Smooth muscle cell (in vitro differentiated cells): Measurements from ENCODE around the gene OTUD7B. TPM values are rescaled to one million over a fixed set of nuclear protein-coding genes. Genes with fewer than 3 reads are reported as not detected.

ENCODE experiments used
- DNase-seq: peaks from one replicate; lab custom pipeline; 2025; ENCODE audit not compliant: unreplicated experiment; lab: John Stamatoyannopoulos, UW
- H2AFZ ChIP-seq: fragments of 200-600 bp; sonication (generic); 2 replicates; pipeline ENCODE4 v1.6.0; 2016; ENCODE audit warnings: antibody characterized with exemption, low read depth, mild to moderate bottlenecking
- H3F3A ChIP-seq: fragments of 200-600 bp; sonication (generic); 2 replicates; pipeline ENCODE4 v1.6.0; 2017; ENCODE audit warnings: antibody characterized with exemption, low read depth
- H3K27ac ChIP-seq: fragments of 200-600 bp; sonication (generic); 2 replicates; pipeline ENCODE4 v1.5.1; 2016; ENCODE audit warnings: low read depth, mild to moderate bottlenecking
- H3K27me3 ChIP-seq: fragments of 200-600 bp; sonication (generic); 2 replicates; pipeline ENCODE4 v1.6.1; 2016; ENCODE audit warnings: low read depth, mild to moderate bottlenecking
- H3K36me3 ChIP-seq: fragments of 200-600 bp; sonication (generic); 2 replicates; pipeline ENCODE4 v1.5.1; 2016; ENCODE audit warnings: low read depth
- H3K4me1 ChIP-seq: fragments of 200-600 bp; sonication (generic); 2 replicates; pipeline ENCODE4 v1.5.1; 2016; ENCODE audit warnings: low read depth
- H3K4me2 ChIP-seq: fragments of 200-600 bp; sonication (generic); 2 replicates; pipeline ENCODE4 v1.6.0; 2016; ENCODE audit warnings: mild to moderate bottlenecking
- H3K4me3 ChIP-seq: fragments of 200-600 bp; sonication (generic); 2 replicates; pipeline ENCODE4 v1.5.1; 2016; ENCODE audit warnings: mild to moderate bottlenecking
- H3K79me2 ChIP-seq: fragments of 200-600 bp; sonication (generic); 2 replicates; pipeline ENCODE4 v1.6.0; 2016; ENCODE audit warnings: low read depth, mild to moderate bottlenecking
- H3K9ac ChIP-seq: fragments of 200-600 bp; sonication (generic); 2 replicates; pipeline ENCODE4 v1.6.0; 2016; ENCODE audit warnings: low read depth
- H3K9me3 ChIP-seq: fragments of 200-600 bp; sonication (generic); replicated peaks from 2 replicates; pipeline ENCODE4 v1.5.1; 2016; ENCODE audit warnings: low read depth
- H4K20me1 ChIP-seq: fragments of 200-600 bp; sonication (generic); 2 replicates; pipeline ENCODE4 v1.6.0; 2016; ENCODE audit warnings: low read depth
- CTCF ChIP-seq: fragments of 200-600 bp; sonication (generic); IDR thresholded peaks from 2 replicates; pipeline ENCODE4 v1.5.1; 2017; ENCODE audit warnings: borderline replicate concordance, mild to moderate bottlenecking, antibody characterized with exemption; ENCODE audit not compliant: insufficient read depth, poor library complexity, severe bottlenecking
- WGBS: methylation state at CpG from one replicate; pipeline ENCODE4 v1.1.7; 2016; ENCODE audit warnings: low lambda C conversion rate; 5-methylcytosine and 5-hydroxymethylcytosine counted together
- polyA plus RNA-seq: library from polyadenylated mRNA; unstranded; fragments of >200 nt; fragmentation: Nextera tagmentation; extraction: Ambion mirVana; gene quantifications from 2 replicates; pipeline ENCODE4 v1.2.1, GENCODE V29; 2016
- total RNA-seq: library from RNA; depleted of rRNA; stranded (reverse); fragments of >200 nt; gene quantifications from 2 replicates; pipeline ENCODE4 v1.2.3, GENCODE V29; 2014

Gene OTUD7B
- total and polyA plus RNA-seq, 2 experiments from 2014 or later = 1.9 to 16.1 TPM

- TF ChIP-seq CTCF = no peak
- no peak overlapping the region for H3K27ac ChIP-seq
- DNase-seq = no peak
- no peaks in the 10 kb centered on the region for H3K27me3 ChIP-seq
- H3K79me2 ChIP-seq = peaks cover 26% of the 10 kb centered on the region
- H4K20me1 ChIP-seq = peaks cover 14% of the 10 kb centered on the region
- no peak overlapping the region for H3K4me3 ChIP-seq
- peaks cover 9% of the 10 kb centered on the region for H3K36me3 ChIP-seq
- H3F3A ChIP-seq = peaks cover 8% of the 10 kb centered on the region
- H3K4me1 ChIP-seq = peaks cover 17% of the 10 kb centered on the region
- H3K9ac ChIP-seq = no peak overlapping the region
- no peak overlapping the region for H2AFZ ChIP-seq
- no peak overlapping the region for H3K4me2 ChIP-seq
- H3K9me3 ChIP-seq = no peaks in the 10 kb centered on the region
- WGBS = 96% methylated on average over 2 of the region's 2 CpGs
These were observed 80.7 kb downstream of the OTUD7B start for GRCh38 chr1:149929856-149930255.

- peaks cover 26% of the 10 kb centered on the region for H3K79me2 ChIP-seq
- WGBS = no CpG with 5 or more reads among the region's 1 CpG
- no peaks in the 10 kb centered on the region for H3K9me3 ChIP-seq
These were observed 82.2 kb downstream of the OTUD7B start for GRCh38 chr1:149928401-149928724.

GRCh38 chr1:149927563-149928400 lies 82.7 kb downstream of the OTUD7B start, which contains the start of gene SF3B4:
SF3B4 (minus strand) TSS chr1:149927803; CDS start chr1:149927759, 44 bp downstream.
- H3K4me3 ChIP-seq = peak within 1 kb of the TSS; percentile 96
- H3K4me1 ChIP-seq = peaks cover 17% of the 10 kb centered on the region
- H4K20me1 ChIP-seq = peaks cover 14% of the 10 kb centered on the region
- peaks cover 26% of the 10 kb centered on the region for H3K79me2 ChIP-seq
- H3K4me2 ChIP-seq = peak within 1 kb of the TSS; percentile 92
- no peaks in the 10 kb centered on the region for H3K9me3 ChIP-seq
- peak within 1 kb of the TSS; percentile 92 for H3K27ac ChIP-seq
- peak within 1 kb of the TSS; percentile 91 for H3K9ac ChIP-seq
- H3F3A ChIP-seq = peaks cover 8% of the 10 kb centered on the region
- peak; percentile 69 for DNase-seq
- no peak for TF ChIP-seq CTCF
- WGBS = under 1% methylated on average over 44 of the region's 47 CpGs
- peak within 1 kb of the TSS; percentile 89 for H2AFZ ChIP-seq
- no peaks in the 10 kb centered on the region for H3K27me3 ChIP-seq
- peaks cover 14% of the 10 kb centered on the region for H3K36me3 ChIP-seq

More at GRCh38 chr1:149928401-149928724, 82.2 kb downstream of the OTUD7B start:
- no peak overlapping the region for H3K9ac ChIP-seq
- peaks cover 14% of the 10 kb centered on the region for H4K20me1 ChIP-seq
- no peaks in the 10 kb centered on the region for H3K27me3 ChIP-seq
- H2AFZ ChIP-seq = no peak overlapping the region
- H3F3A ChIP-seq = peaks cover 8% of the 10 kb centered on the region
- H3K4me2 ChIP-seq = peak overlapping the region; percentile 92
- peak overlapping the region; percentile 96 for H3K4me3 ChIP-seq
- peaks cover 17% of the 10 kb centered on the region for H3K4me1 ChIP-seq
- no peak for TF ChIP-seq CTCF
- H3K27ac ChIP-seq = peak overlapping the region; percentile 92
- no peak for DNase-seq
- H3K36me3 ChIP-seq = peaks cover 9% of the 10 kb centered on the region
